HG03060 (cell line): ENCODE data around the gene USP47.

Source experiments
- ATAC-seq: cut with Tn5 transposase; IDR thresholded peaks from one replicate; pipeline ENCODE4 v1.9.1; 2021; ENCODE audit warnings: low read depth, moderate number of reproducible peaks; ENCODE audit not compliant: unreplicated experiment

Gene USP47

DNA sequence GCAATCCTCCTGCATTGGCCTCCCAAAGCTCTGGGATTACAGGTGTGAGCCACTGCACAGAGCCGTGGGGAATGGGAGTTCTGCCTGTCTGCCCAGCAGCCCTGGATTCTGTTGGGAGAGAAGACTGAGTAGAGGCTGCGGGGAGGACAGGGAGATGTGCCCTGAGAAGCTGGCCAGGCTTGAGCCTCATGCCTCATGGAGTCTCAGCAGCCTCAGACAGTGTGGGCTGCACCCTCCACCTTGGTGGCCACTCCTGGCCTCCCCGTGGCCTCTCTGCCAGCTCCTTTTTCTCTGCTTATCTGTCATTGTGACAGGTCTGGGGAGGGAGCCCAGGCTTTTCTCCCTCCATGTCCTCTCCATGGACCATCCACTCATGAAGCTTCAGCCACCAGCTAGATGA is 123.4 kb downstream of the USP47 start:
- no peak for ATAC-seq

DNA sequence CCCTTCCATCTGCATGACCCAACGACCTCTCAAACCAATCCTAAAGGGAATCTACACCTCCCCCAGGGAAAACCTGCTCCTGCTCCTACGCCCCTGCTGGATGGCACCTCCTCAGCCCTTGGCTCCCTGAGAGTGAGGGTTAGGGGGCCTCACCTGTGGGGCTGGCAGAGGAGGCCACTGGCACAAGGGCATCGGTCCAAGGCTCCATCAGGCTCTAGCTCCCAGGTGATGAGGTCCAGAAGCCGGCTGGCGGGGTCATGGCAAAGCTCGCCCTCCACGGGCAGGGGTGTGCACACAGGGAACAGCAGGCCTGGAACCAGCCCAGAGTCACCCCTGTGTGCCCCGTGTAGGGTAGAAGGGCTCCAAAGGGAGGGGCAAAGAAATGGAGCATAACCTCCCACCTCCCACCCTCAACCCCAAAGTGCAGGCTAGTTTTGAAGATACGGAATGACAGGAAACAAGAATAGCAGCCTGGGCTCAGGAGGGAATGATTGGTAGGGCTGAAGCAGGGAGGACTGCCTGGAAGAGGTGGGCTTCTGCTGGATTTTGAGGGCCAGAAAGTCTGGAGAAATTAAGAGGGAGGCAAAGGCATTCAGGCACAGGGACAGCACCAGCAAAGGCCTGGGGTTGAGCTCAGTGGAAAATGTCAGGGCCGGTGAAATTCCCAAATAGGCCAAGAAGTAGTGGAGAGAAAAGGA is 124.0 kb downstream of the USP47 start:
- no peak for ATAC-seq

DNA sequence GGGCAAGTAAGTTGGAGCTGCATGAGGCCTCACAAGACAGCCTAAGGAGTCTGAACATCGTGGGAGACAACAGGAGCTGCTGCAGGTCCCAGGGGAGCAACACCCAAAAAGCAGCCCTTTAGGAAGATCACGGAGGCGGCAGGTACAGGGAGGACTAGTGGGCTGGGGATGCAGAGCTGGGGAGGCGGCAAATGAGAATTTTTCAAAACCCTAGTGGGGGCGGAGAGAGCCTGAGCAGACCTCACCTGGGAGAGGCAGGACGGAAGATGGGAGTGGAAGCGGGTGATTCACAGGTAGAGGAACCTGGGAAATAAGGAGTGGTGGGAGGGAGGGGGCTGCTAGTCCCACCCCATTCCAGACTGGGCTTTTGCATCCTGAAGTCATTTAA is 124.6 kb downstream of the USP47 start:
- ATAC-seq, result no peak

DNA sequence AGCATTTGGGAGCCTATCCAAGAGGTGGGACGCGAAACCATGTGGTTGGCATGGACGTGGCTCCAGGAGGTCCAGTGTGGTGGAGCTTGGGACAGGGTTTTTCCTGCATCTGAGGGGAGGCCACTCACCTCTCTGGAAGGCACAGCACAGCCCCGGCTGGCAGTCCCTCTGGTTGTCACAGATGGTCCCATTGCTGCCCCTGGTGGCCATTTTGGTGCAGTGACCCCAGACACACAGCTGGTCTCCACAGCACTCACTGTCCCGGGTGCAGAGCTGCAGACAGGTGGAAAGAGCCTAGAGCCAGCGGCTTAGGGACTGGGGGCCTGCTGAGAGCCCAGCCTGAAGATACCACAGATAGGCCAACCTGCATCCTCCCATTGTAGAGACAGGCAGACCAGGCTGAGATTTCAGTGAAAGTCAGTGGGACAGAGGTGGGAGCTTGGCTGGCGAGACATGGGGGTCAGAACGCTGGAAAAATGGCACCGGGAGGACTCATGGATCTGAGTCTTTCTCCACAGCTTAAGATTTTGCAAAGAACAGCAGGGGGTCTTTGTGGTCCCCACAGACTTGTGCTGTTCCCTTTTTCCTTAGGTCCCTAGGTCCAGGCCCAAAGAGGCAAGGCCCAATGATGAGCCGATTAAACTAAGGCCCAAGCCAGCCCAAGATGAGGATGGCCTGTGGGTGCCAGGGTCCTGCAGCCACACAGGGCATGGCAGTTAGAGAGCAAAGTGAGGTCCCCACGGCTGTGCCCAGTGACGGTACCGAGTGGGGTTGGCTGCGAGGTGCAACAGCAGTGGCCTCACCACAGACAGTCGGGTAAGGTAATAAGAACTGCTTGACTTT is 125.3 kb downstream of the USP47 start:
- ATAC-seq, result no peak

DNA sequence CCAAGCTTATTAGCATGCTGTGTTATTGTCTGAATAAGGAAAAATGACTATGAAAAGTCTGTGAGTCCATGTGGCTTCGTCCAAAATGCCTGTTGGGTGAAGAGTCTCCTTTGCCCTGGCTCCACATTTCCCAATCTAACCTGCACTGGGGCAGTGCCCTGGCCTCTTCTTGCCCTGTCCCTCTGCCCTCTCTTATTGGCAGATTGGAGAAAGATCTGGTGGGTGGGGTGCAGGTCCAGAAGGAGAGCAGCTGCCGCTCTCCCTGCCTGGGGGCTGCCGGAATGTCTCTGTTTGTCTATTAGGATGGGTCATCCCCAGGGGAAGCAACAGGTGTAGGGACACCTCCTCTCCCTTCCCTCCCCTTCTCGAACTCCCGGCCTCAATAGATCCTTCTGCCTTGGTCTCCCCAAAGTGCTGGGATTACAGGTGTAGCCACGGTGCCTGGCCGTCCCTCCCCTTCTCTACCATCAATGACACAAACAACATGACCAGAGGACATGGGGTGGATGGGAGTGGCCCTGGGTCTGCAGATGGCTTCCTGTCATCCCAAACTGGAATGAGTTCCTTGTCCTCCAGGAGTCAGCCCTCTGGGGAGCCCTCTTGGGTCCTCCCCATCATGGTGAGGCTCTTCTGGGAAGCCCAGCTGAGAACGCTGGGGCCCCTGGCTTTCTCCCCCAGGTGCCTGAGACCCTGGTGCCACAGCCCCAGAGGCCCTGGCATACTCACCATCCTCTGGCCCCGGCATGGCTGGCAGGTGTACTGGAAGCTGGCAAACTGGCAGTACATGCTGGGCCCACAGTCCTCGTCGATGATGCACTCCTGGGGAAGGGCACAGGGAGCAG is 126.1 kb downstream of the USP47 start:
- ATAC-seq, result no peak

DNA sequence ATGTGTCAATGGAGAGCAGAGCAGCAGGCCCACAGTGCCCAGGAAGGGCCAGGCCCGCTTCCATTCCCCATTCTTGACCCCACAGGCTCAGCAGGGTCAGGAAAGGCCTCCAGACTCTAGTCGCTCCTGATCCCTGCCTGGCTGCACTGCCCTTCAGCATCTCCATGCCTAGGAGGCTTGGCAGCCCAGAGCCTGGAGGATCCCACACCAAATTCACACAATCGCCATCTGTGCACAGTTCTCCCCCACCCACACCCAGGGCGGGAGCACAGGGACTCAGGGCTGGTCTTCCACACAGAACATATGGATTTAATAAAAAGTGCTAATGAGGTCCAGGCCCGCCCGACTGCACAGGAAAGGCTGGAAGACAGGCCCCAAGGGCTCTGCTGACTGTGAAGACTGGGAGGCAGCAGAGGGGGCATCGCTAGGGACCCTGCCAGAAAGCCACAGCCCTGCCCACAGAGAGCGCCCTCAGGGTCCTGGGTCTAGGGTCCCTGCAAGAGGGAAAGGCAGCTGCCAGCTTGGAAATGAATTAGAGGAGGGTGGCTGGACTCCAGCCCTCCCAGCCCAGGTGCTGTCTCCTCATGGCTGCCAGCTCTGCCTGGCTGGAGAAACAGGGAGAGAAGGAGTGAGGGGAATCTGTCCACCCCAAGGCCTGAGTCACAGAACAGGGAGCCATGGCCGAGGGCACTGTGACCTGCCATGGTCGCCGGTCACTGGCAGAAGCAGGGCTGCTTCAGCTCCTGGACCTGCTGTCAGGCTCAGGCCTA is 126.9 kb downstream of the USP47 start:
- no peak for ATAC-seq

DNA sequence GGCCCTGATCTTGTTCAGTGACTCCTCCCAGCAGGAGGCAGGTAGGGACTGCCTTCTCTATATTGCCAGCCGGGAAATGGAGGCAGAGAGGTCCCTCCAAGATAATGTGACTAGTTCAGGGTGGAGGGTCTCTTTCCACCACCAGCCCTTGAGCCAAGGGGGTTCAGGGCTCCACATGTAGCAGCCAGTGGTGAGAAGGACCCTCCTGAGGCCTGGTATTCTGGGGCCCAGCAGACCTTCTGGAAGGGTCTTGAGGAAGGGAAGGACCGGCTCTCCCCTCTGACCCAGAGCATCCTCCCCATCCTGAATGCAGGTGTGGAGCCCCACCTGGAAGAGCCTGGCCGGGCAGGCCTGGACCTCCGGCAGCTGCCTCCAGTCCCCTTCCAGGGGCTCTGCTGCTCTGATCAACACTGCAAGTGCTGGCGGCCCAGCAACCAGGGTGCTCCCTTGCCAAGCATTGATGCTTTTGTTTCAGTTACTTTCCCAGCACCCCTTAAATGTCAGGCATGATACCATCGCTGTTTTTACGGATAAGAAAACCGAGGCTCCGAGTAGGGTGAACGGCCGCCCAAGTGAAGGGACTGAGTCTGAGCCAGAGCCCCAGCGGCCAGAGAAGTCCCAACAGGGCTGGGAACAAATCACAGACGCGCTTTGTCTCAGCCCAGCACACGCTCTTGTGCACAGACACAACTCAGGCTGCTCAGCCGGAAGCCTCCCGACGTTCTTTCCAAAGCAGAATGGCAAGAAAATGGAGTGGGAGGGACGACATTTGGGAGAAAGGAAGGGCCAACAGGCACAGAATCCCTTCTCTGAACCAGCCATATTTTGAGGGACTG is 127.8 kb downstream of the USP47 start:
- ATAC-seq, result no peak

DNA sequence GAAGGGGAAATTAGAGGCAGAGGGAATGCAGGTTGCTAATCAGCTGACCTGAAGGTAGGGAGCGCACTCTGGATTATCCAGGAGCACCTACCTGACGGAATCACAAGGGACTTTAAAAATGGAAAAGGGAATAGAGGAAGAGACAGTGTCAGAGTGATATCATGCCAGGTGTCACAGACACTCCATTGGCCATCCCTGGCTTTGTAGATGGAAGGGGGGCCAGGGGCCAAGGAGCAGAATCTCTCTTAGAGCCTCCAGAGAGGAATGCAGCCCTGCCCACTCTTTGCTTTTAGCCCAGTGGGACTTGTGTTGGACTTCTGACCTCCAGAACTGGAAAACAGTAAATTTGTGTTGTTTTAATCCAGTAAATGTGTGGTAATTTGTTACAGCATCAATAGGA is 128.8 kb downstream of the USP47 start:
- ATAC-seq, result no peak

DNA sequence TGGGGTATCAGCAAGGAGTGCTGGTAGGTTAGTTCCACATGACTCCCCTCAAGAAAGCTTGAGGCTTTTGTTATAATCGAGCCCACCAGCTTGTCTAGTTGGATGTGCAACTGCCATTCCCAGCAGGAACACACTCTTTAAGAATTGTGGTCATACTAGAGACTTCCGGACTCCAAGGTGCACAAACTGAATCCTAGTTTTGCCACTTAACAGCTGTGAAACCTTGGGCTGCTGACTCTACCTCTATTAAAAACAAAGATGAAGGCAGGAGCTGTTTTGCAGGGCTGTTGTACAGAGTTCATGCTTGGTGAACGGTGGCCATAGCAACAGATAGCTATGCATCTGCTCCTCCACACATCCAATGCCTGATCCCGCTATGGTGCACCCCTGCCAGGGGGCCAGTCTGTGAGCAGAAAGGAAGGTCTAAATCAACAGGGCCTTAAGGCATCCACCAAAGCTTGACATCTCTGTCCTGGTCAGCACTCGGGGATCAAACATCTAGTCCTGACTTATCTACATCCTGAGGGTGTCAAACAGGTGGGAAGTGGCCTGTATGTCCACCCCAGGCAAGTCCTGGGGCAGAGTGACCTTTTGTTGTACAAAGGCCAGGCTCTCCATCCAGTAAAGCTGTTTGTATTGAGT is 130.3 kb downstream of the USP47 start:
- ATAC-seq, result no peak

DNA sequence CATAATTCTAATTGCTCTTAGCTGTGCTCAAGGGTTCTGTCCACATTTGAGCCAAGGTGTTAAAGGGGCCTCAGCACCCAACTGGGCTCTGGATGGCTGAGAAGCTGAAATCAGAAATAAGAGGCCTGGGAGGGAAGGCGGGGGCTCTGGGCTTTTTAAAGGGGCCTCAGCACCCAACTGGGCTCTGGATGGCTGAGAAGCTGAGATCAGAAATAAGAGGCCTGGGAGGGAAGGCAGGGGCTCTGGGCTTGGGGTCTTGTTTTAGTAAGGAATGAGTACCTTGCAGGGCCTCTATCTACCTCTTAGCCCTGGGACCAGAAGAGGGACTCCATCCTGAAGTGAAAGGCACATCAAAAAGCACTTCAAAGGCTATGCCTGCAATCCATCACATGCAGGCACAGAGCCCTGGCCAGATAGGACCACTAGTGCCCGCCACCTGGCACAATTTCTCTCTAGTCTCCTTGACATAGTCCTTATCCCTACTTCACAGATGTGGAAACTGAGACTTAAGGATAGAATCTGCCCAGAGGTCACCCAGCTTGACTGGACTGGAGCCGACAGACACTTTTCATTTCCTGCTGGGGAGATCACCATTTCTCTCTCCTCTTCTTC is 131.1 kb downstream of the USP47 start:
- ATAC-seq, result no peak

DNA sequence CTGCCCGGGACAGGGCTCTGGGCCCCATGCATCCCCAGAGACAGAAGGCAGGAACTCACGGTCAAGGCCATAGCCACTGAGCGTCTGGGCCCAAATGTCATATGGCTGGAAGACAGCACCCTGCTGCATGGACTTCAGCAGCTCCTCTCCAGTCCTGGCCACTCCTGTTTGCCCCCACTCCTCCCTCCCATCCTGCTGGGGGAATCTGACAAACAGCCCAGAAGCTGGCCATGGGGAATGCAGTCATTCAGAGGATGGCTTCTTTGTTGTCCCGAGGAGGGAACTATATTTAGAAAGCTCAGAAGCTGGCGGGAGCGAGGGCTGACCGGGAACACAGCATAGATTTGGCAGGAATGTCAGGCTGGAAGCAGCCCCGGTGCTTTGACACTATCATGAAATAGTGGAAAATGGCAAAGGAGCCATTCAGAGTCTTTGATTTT is 131.6 kb downstream of the USP47 start:
- ATAC-seq, result no peak

DNA sequence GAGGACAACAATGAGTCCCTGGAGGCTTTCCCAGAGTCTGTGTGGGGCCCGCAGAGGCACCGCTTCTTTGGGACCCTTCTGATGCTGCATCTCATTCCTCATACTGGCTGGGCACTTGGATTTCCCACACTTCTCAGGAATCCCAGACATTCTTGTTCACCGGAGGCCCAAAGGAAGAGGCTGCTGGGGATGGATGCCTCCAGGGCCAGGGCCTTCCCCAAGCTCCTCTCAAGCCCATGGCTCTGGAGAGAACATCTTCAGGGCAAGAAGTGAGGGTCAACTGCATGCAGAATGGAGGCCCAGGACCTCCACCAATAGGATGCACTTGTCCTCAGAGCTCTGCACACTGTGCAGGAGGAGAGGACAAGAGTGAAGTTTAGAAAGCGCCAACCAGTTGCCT is 132.1 kb downstream of the USP47 start:
- ATAC-seq, result no peak

DNA sequence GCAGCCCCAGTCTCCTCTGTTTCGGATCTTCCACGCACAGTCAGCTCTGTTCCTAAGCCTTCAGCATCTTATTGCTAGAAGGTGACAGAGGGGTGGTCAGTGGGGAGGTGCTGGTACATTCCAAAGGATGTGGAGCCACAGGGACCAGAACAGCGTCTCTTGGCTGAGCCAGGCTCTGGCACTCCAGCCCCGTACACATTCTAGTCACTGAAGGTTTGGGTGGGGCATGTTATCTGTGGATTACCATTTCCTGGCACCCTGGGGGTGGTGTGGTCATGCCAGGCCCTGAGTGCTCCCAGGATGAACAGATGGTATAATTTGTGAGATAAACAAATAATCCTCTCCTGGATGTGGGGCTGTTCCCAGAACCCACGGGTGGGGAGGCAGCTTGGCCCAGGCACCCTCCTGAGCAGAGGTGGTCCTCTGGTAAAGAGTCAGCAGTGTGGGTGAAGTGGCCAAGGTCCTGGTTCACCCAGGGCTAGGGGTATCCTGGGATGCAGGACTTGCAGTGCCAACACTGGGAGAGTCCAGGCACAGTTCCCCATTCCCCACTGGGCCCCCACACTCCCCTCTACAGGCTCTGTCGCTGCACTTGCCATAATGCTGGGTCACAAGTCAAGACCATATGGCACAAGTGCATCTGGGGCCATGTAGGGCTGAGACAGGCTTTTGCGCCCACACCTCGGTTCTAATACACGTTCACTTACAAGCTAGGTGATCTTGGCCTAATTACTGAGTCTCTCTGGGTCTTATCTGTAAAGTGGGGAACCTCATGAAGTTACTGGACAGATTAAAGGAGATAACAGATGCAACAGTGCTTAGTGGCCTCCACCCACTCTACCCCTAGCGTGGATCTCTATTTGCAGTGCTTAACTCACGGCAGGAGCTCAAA is 133.7 kb downstream of the USP47 start:
- no peak for ATAC-seq

DNA sequence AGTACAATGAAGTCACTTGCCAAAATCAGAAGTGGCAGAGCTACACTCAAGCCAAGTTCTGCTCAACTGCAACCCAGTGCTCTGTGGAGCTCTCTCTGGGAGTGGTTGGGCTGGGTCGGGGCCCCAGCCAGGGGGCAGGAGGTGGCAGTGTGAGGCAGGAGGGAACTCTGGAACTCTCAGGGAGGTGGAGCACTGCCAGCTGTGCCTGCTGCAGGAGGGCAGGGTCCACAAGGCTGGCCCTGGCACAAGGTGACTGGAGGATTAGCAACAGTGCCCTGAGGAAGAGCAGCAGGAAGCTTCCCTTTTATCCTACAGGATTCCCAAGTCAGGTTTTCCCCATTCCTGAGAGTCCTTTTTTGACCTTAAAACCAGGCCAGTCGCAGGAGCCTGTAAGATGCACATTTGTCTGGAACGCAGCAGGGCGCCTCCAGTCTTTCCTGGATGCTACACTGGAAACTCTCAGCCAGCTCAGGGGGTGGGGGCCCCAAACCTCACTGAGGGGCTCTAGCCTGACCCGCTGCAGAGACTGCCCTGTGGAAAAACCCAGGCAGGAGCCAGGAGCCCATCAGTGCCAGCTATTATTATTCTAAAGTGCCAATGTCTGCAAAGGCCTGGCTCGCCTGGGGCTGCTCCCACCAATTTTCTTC is 134.8 kb downstream of the USP47 start:
- ATAC-seq, result no peak

DNA sequence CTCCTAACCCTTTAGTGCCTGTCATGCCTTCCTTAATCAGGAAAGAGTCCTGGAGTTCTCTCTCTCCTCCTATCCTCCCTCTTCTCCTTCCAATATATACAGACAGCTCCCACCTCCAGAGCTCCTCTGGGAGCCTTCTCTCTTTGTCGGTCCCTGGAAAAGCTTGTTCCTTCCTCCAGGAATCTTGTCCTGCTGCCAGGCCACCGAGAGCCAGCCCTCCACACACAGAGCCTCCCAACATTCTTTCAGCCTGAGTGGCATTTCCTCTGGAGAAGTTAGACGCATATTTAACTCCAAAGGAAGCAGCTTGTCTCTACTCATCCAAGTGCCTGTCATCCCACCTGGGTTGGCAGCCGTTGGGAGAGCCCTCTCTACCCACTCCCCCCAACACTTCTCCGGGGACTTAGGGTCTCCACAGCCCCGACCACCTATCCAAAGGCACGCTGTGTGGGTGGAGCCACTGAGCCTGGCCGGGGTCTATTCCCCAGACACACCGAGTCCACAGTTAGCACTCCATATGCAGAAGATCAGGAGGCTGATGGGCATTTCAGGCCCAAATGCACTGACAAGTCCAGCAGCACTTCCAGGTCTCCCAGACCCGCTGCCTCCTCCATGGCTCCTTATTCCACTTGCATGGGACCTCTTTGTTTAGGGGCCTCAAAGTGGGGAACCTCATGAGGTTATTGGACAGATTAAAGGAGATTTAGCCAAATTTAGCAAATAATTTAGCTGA is 135.6 kb downstream of the USP47 start:
- ATAC-seq, result no peak

DNA sequence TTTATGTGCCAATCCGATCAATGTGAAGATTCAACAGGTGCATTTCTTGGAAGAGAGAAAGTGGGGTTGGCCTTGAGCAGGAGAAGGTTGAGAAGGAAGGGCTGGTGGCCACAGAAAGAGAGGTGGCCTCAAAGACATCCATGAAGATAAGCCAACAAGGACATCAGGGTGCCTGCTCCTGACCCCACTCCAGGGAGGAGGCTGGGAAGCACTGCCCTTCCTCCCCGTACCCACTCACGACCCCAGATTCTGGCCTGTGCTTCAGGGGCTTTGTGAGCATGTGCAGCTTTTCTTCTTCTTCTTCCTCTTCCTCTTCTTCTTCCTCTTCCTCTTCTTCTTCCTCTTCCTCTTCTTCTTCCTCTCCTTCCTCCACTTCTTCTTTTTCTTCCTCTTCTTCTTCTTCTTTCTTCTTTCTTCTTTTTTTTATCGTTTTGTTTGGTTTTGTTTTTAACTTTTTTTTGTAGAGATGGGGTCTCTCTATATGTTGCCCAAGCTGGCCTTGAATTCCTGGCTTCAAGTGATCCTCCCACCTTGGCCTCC is 136.4 kb downstream of the USP47 start:
- ATAC-seq, result no peak
